H1 (cell line): Measurements from ENCODE around the gene TFDP1. TPM values are rescaled to one million over a fixed set of nuclear protein-coding genes. Genes with fewer than 3 reads are reported as not detected.

Source experiments
- CTCF ChIA-PET: fragments of 300-600 bp; sonication (Branson Sonifier 250); formaldehyde crosslinking; loops from one replicate; lab custom pipeline; 2021; ENCODE audit not compliant: partially characterized antibody; lab: Charles Lee
- POLR2A ChIA-PET: fragments of 300-600 bp; sonication (Branson Sonifier 250); formaldehyde crosslinking; loops from one replicate; lab custom pipeline; 2021; ENCODE audit warnings: inconsistent platforms; ENCODE audit not compliant: partially characterized antibody; lab: Charles Lee
- DNase-seq, 2 experiments: peaks; one replicate each; pipeline versions ENCODE4 v3.0.0 to v3.0.0-alpha.2; 2010 to 2022; ENCODE audit warnings: low spot score in 2 of 2, low read depth in 1 of 2, mixed read lengths in 1 of 2
- FAIRE-seq: peaks from 2 replicates; lab custom pipeline; 2011; peaks lifted over from hg19 to GRCh38; lab: Jason Lieb, UNC
- H2AFZ ChIP-seq: 2 replicates; pipeline ENCODE4 v1.8.1; 2012; ENCODE audit warnings: low read length, inconsistent platforms
- H2AK5ac ChIP-seq: 2 replicates; pipeline ENCODE4 v1.6.1; 2013; ENCODE audit warnings: low read depth, low read length
- H2BK120ac ChIP-seq: replicated peaks from 2 replicates; pipeline ENCODE3; 2013; ENCODE audit warnings: low read depth, low read length, inconsistent platforms
- H2BK12ac ChIP-seq: 2 replicates; pipeline ENCODE4 v1.6.1; 2013; ENCODE audit warnings: low read depth, low read length
- H2BK15ac ChIP-seq: 2 replicates; pipeline ENCODE4 v1.6.1; 2013; ENCODE audit warnings: low read length
- H2BK20ac ChIP-seq: 2 replicates; pipeline ENCODE4 v1.6.1; 2013; ENCODE audit warnings: low read length
- H2BK5ac ChIP-seq: 2 replicates; pipeline ENCODE4 v1.6.1; 2013; ENCODE audit warnings: low read depth, low read length
- H3K14ac ChIP-seq: 2 replicates; pipeline ENCODE4 v1.6.1; 2013; ENCODE audit warnings: inconsistent platforms; ENCODE audit not compliant: insufficient read length
- H3K18ac ChIP-seq: 2 replicates; pipeline ENCODE4 v1.6.1; 2013; ENCODE audit warnings: low read length; ENCODE audit errors: extremely low read depth
- H3K23ac ChIP-seq: 2 replicates; pipeline ENCODE4 v1.6.1; 2013; ENCODE audit warnings: inconsistent platforms; ENCODE audit not compliant: insufficient read length
- H3K23me2 ChIP-seq: 2 replicates; pipeline ENCODE4 v1.6.1; 2013; ENCODE audit warnings: low read depth, low read length
- H3K27ac ChIP-seq: 2 replicates; pipeline ENCODE4 v1.6.1; 2011; ENCODE audit warnings: low read depth, low read length, inconsistent platforms
- H3K27me3 ChIP-seq, 4 experiments: replicated peaks in 1 of 4; 1 replicate in 1 of 4; 2 replicates in 3 of 4; pipeline versions ENCODE4 v1.6.1 to v1.8.1; 2011 to 2013; ENCODE audit warnings: low read length in 3 of 4, mild to moderate bottlenecking in 3 of 4, inconsistent platforms in 2 of 4, mixed read lengths in 2 of 4, moderate library complexity in 1 of 4; ENCODE audit not compliant: control insufficient read depth in 3 of 4, insufficient read depth in 3 of 4; ENCODE audit errors: extremely low read depth in 1 of 4
- H3K36me3 ChIP-seq, 4 experiments: 2 replicates each; pipeline versions ENCODE4 v1.6.1 to v1.8.1; 2011 to 2013; ENCODE audit warnings: mild to moderate bottlenecking in 4 of 4, low read length in 3 of 4, moderate library complexity in 2 of 4, control low read depth in 1 of 4, inconsistent platforms in 1 of 4; ENCODE audit not compliant: insufficient read depth in 4 of 4, control insufficient read depth in 2 of 4
- H3K4ac ChIP-seq: replicated peaks from 2 replicates; pipeline ENCODE3; 2013; ENCODE audit warnings: low read length, low read depth, mixed read lengths, inconsistent platforms; ENCODE audit not compliant: insufficient read length
- H3K4me1 ChIP-seq, 4 experiments: replicated peaks in 1 of 4; 1 replicate in 1 of 4; 2 replicates in 3 of 4; pipeline versions ENCODE4 v1.6.1 to v1.8.1; 2011 to 2013; ENCODE audit warnings: low read length in 3 of 4, inconsistent platforms in 2 of 4, mixed read lengths in 1 of 4; ENCODE audit not compliant: insufficient read depth in 4 of 4, control insufficient read depth in 3 of 4
- H3K4me2 ChIP-seq, 2 experiments: 2 replicates each; pipeline versions ENCODE4 v1.6.1 to v1.8.1; 2011 to 2013; ENCODE audit warnings: low read depth in 2 of 2, low read length in 2 of 2, control low read depth in 1 of 2, inconsistent platforms in 1 of 2, mild to moderate bottlenecking in 1 of 2; ENCODE audit not compliant: insufficient read depth in 1 of 2
- H3K4me3 ChIP-seq, 4 experiments: fragments of 200-600, 300-600 bp in 1 of 4; sonication (generic), shearing (Covaris generic), sonication (Bioruptor Twin) in 1 of 4; 2 replicates each; pipeline versions ENCODE4 v1.5.1 to v1.8.1; 2011 to 2016; ENCODE audit warnings: low read length in 4 of 4, low read depth in 3 of 4, control low read depth in 2 of 4, inconsistent platforms in 2 of 4, mild to moderate bottlenecking in 2 of 4, mixed read lengths in 1 of 4, moderate library complexity in 1 of 4; ENCODE audit not compliant: insufficient read depth in 2 of 4; ENCODE audit errors: extremely low read depth in 1 of 4
- H3K56ac ChIP-seq: replicated peaks from 2 replicates; pipeline ENCODE3; 2013; ENCODE audit warnings: low read depth, mild to moderate bottlenecking, mixed read lengths, low read length, inconsistent platforms; ENCODE audit not compliant: insufficient read length
- H3K79me1 ChIP-seq: 2 replicates; pipeline ENCODE4 v1.6.1; 2013; ENCODE audit warnings: low read depth, low read length, control low read depth
- H3K79me2 ChIP-seq, 2 experiments: 2 replicates each; pipeline versions ENCODE4 v1.6.1 to v1.8.1; 2012 to 2013; ENCODE audit warnings: low read length in 2 of 2, mild to moderate bottlenecking in 2 of 2, inconsistent platforms in 1 of 2; ENCODE audit not compliant: insufficient read depth in 2 of 2, control insufficient read depth in 1 of 2
- H3K9ac ChIP-seq, 4 experiments: replicated peaks in 1 of 4; 1 replicate in 1 of 4; 2 replicates in 3 of 4; pipeline versions ENCODE4 v1.6.1 to v1.8.1; 2011 to 2013; ENCODE audit warnings: low read depth in 3 of 4, low read length in 3 of 4, control low read depth in 2 of 4, mild to moderate bottlenecking in 2 of 4, moderate library complexity in 2 of 4, inconsistent platforms in 1 of 4; ENCODE audit errors: extremely low read depth in 1 of 4
- H3K9me3 ChIP-seq, 2 experiments: 2 replicates each; pipeline versions ENCODE4 v1.6.1 to v1.8.1; 2012 to 2013; ENCODE audit warnings: mild to moderate bottlenecking in 2 of 2, moderate library complexity in 2 of 2, control low read depth in 1 of 2, inconsistent platforms in 1 of 2, low read depth in 1 of 2, low read length in 1 of 2, mixed read lengths in 1 of 2; ENCODE audit not compliant: insufficient read depth in 2 of 2
- H4K20me1 ChIP-seq, 2 experiments: replicated peaks in 1 of 2; 2 replicates each; pipeline versions ENCODE3 to v1.8.1; 2011 to 2013; ENCODE audit warnings: inconsistent platforms in 2 of 2, low read length in 2 of 2, mild to moderate bottlenecking in 1 of 2; ENCODE audit not compliant: insufficient read depth in 2 of 2, control insufficient read depth in 1 of 2
- H4K5ac ChIP-seq: 2 replicates; pipeline ENCODE4 v1.6.1; 2013; ENCODE audit warnings: low read length, low read depth, mixed read lengths, inconsistent platforms; ENCODE audit not compliant: insufficient read length
- H4K8ac ChIP-seq: 2 replicates; pipeline ENCODE4 v1.8.0; 2013; ENCODE audit warnings: mild to moderate bottlenecking, moderate library complexity, low read length, inconsistent platforms; ENCODE audit not compliant: insufficient read depth; ENCODE audit errors: extremely low read depth
- H4K91ac ChIP-seq: replicated peaks from 2 replicates; pipeline ENCODE3; 2013; ENCODE audit warnings: low read length, mixed read lengths, inconsistent platforms; ENCODE audit not compliant: insufficient read length
- CBX5 ChIP-seq: fragments of 300-800, 300-1000 bp; sonication (generic); IDR thresholded peaks from 2 replicates; pipeline ENCODE4 v1.7.1; 2016; ENCODE audit warnings: antibody characterized with exemption, low read length, low read depth
- CHD1 ChIP-seq: IDR thresholded peaks from 2 replicates; pipeline ENCODE4 v1.6.1; 2012; ENCODE audit warnings: low read depth, low read length, improper control_type of control experiment
- FOSL1 ChIP-seq: IDR thresholded peaks from 2 replicates; pipeline ENCODE4 v1.6.1; 2011; ENCODE audit warnings: mild to moderate bottlenecking, low read depth, low read length, moderate library complexity; ENCODE audit not compliant: insufficient read depth
- JUND ChIP-seq: IDR thresholded peaks from 2 replicates; pipeline ENCODE4 v1.6.1; 2011; ENCODE audit warnings: mild to moderate bottlenecking, improper control_type of control experiment, low read length
- POU5F1 ChIP-seq: IDR thresholded peaks from 2 replicates; pipeline ENCODE4 v1.6.1; 2011; ENCODE audit warnings: low read depth, mild to moderate bottlenecking, low read length, moderate library complexity
- RXRA ChIP-seq: IDR thresholded peaks from 2 replicates; pipeline ENCODE4 v1.6.1; 2011; ENCODE audit warnings: low read depth, mild to moderate bottlenecking, low read length, moderate library complexity; ENCODE audit not compliant: insufficient read depth
- SAP30 ChIP-seq: fragments of 300-600 bp; sonication (generic); IDR thresholded peaks from 2 replicates; pipeline ENCODE4 v1.7.1; 2012; ENCODE audit warnings: low read length, moderate library complexity, mild to moderate bottlenecking, inconsistent platforms; ENCODE audit not compliant: insufficient read depth, insufficient replicate concordance
- SIN3A ChIP-seq, 2 experiments: IDR thresholded peaks in 1 of 2; conservative IDR thresholded peaks in 1 of 2; 2 replicates each; pipeline ENCODE4 v1.6.1; 2011 to 2012; ENCODE audit warnings: low read length in 2 of 2, improper control_type of control experiment in 1 of 2, low read depth in 1 of 2, mild to moderate bottlenecking in 1 of 2
- TAF1 ChIP-seq: IDR thresholded peaks from 2 replicates; pipeline ENCODE4 v1.6.1; 2011; ENCODE audit warnings: mild to moderate bottlenecking, low read depth, low read length
- YY1 ChIP-seq: IDR thresholded peaks from 2 replicates; pipeline ENCODE4 v1.6.1; 2011; ENCODE audit warnings: low read depth, mild to moderate bottlenecking, low read length
- WGBS, 2 experiments: shearing (Covaris generic) in 1 of 2; methylation state at CpG; one replicate each; pipeline versions ENCODE4 v1.1.6 to v1.1.7; 2013 to 2015; ENCODE audit warnings: low lambda C conversion rate in 2 of 2, mixed read lengths in 2 of 2, inconsistent platforms in 1 of 2, low coverage in 1 of 2, missing lambda C conversion rate in 1 of 2; ENCODE audit not compliant: insufficient replicate concordance in 2 of 2, insufficient coverage in 1 of 2, insufficient read length in 1 of 2; ENCODE audit errors: extremely low coverage in 1 of 2, missing lambda C conversion rate in 1 of 2; 5-methylcytosine and 5-hydroxymethylcytosine counted together
- polyA plus RNA-seq, 7 experiments: library from polyadenylated mRNA; depleted of rRNA in 3 of 7; stranded (reverse) in 5 of 7; unstranded in 2 of 7; fragments of >200 nt in 5 of 7; fragments of 200-250 nt in 2 of 7; gene quantifications; 1 replicate in 5 of 7; 2 replicates in 1 of 7; 4 replicates in 1 of 7; pipeline versions ENCODE4 v1.2.1 to v1.2.3, GENCODE V29; 2011 to 2013; ENCODE audit warnings: missing spikeins in 2 of 7, mixed read lengths in 2 of 7
- total RNA-seq: library from RNA; stranded (reverse); fragmentation: NEBNext Ultra II Directional; extraction: Animal tissue kit (Norgen Biotek cat#: 25700); gene quantifications from 2 replicates; pipeline ENCODE4 v1.2.1, GENCODE V29; 2021

Gene TFDP1
- total and polyA plus RNA-seq, 2 of the 8 experiments (the other 6 are each of a cell fraction or from before 2014, with no cell fraction given) = 43.6 to 81.9 TPM

- TF ChIP-seq POU5F1 = no peak
- no peak for TF ChIP-seq CHD1
- TF ChIP-seq TAF1 = no peak
- no peak for TF ChIP-seq JUND
- no peak for TF ChIP-seq CBX5
- TF ChIP-seq SIN3A (conservative IDR thresholded peaks at IDR 0.05 in 1 of 2, IDR thresholded peaks at IDR 0.05 in 1 of 2; ENCODE audit: low read depth in 1 of 2, low read length in 2 of 2) = no peak
- TF ChIP-seq FOSL1 = no peak
- TF ChIP-seq YY1 = no peak
- TF ChIP-seq RXRA = no peak
- TF ChIP-seq SAP30 = no peak
- Histone ChIP-seq H2BK20ac (no peak overlapping the region), H3K14ac (no peak overlapping the region), H2AK5ac (no peak overlapping the region), H2BK15ac (no peak overlapping the region), H2BK5ac (no peak overlapping the region), H3K36me3 (no peaks in the 10 kb centered on the region), H2BK120ac (no peak overlapping the region), H4K5ac (no peak overlapping the region), H4K20me1 (no peaks in the 10 kb centered on the region), H3K23me2 (no peaks in the 10 kb centered on the region), H3K79me1 (no peaks in the 10 kb centered on the region), H2AFZ (no peak overlapping the region), H3K18ac (no peak overlapping the region), H2BK12ac (no peak overlapping the region), H3K27ac (no peak overlapping the region), H3K4ac (no peak overlapping the region), H3K56ac (no peak overlapping the region), H3K4me1 (no peaks in the 10 kb centered on the region), H3K4me3 (no peak overlapping the region), H4K91ac (no peak overlapping the region), H4K8ac (no peak overlapping the region), H3K27me3 (no peaks in the 10 kb centered on the region), H3K79me2 (no peaks in the 10 kb centered on the region), H3K23ac (no peak overlapping the region), H3K9ac (no peak overlapping the region), H3K9me3 (peaks cover 0 to 4% of the 10 kb centered on the region in 2 experiments; a peak in 1 of 4 replicates), H3K4me2 (no peak overlapping the region)
- POLR2A ChIA-PET = no interaction called here
- WGBS, 2 experiments = 79% methylated on average over 2 of the region's 2 CpGs; no CpG with 5 or more reads in 1 of the 2 experiments
- DNase-seq = no peak
- CTCF ChIA-PET = interaction anchor here (0.6 kb wide), 1 partner anchor 166 kb away, joined by 3 read pairs; no protein-coding TSS in a partner anchor
- FAIRE-seq = no peak
Observed at GRCh38 chr13:113577881-113578435, 6.6 kb upstream of the TFDP1 start.
